ENCODE results near the gene HAO2.

DNA sequence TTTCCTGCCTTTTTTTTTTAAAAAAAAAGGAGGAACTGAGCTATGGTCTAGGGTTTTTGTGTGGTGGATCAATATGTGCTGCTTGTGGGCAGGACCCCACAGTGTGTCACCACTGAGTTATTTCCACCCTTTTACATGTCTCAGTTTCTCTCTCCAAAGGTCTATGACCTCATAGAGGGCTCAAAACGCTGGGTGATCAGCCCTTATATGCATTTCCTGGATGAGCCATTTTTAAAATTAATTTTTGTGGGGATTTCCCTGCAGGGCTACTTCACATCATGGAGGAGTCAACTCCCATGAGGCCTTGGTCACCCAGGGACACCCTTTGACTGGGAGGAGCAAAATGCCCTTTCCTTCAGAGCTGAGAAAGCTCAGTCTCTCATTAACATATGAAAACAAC is 20.7 kb upstream of the HAO2 start:
- TF ChIP-seq REST (IDR thresholded peaks at IDR 0.05; ENCODE audit: insufficient read depth in 1 of 2, low read depth in 2 of 2, low read length in 1 of 2) (no peak), CTCF (IDR thresholded peaks at IDR 0.05) (no peak)
